HG02763 (cell line): ENCODE data around the gene LRFN3.
"Not testable (repeated sequence)": the region's sequence is repeated elsewhere in the genome, so short reads cannot be mapped to it uniquely, and the experiment has no call there.

Experiments used
- ATAC-seq: cut with Tn5 transposase; IDR thresholded peaks from one replicate; pipeline ENCODE4 v1.9.1; 2021; ENCODE audit warnings: mild to moderate bottlenecking, moderate library complexity; ENCODE audit not compliant: unreplicated experiment

LRFN3 gene

DNA sequence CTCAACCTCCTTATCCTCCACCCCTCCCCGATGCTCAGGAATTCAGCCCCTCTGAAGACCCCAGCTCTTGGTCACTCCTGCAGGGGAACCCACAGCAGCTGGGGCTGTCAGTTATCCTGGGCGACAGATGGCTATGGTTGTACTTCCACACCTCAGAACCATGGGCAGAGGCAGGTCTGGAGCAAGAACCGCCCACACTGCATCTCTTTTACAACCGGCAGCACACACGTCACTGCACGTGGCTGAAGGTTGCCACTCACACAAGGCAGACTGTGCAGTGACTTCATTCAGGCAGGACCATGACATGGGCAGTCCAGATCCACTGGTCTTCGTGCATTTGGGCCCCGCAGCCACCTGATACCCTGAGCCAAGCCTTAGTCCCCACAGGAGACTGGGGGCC is 37.3 kb downstream of the LRFN3 start:
- ATAC-seq = no peak

DNA sequence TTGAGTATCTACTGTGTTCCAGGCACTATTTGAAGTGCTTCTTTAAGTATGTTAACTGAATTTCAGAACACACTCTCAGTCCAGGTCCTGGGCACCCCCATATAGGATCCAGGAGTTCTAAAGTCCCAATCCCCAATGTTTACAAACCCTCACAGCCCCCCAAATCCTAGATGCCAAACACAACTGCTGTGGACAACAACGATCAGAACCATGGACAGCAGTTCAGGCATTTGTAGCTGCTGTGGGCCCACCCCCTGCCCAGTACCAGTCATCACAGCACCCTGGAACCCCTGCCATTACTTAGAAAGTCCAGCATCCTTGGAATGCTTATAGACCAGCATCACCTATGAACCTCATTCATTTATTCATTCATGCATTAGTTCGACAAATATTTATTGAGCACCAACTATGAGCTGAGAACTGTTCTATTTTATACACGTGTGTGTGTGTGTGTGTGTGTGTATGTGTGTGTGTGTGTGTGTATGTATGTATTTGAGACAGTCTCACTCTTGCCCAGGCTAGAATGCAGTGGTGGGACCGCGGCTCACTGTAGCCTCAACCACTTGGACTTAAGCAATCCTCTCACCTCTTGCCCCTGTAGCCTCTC is 39.5 kb downstream of the LRFN3 start:
- ATAC-seq = no peak

DNA sequence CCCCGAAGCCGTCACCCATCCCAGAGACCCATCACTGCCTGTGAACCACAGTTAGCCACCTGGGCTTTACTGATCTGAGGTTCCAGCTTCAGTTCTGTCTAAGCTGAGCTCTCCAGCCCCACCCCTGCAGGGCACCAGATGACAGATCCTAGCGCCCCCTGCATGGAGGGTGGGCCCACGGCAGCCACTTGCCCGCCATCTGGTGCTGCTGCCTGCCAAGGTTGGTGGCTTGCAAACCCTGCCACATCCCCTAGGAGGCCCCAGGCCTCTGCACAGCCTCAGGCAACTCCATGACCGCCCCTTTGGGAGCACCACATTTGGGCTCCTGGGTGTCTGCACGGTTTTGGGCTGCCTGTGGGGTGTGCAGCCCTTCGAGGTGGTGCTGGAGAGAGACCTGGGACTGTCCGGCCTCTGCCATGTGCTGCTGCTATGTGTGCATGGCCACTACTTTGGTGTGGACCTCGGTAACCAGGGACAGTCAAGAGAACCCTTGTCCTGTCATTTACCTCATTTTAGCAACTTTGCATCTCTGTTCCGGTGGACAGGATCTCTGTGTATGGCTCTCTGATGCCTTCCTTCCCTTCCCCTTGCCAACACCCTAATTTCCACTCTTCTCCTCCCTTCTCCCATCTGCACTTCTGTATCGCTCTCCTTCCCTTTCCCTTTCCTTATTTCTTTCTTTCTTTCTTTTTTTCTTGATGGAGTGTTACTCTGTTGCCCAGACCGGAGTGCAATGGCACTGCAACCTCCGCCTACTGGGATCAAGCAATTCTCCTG is 41.5 kb downstream of the LRFN3 start:
- ATAC-seq = no peak

DNA sequence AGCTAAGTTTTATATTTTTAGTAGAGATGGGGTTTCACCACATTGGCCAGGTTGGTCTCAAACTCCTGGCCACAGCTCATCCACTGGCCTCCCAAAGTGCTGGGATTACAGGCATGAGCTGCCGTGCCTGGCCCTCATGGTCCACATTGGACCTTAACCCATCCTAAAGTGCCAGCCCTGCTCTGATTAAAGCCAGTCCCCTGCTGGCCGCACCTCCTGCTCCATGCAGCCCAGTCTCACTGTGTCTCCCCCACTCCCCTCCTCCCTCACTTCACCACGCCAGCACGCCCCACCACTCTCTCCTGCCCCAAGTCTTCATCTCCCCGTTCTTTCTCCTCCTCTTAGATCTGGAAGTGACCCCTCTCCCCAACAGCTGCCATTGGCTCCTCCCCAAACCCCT is 42.1 kb downstream of the LRFN3 start:
- ATAC-seq = no peak

DNA sequence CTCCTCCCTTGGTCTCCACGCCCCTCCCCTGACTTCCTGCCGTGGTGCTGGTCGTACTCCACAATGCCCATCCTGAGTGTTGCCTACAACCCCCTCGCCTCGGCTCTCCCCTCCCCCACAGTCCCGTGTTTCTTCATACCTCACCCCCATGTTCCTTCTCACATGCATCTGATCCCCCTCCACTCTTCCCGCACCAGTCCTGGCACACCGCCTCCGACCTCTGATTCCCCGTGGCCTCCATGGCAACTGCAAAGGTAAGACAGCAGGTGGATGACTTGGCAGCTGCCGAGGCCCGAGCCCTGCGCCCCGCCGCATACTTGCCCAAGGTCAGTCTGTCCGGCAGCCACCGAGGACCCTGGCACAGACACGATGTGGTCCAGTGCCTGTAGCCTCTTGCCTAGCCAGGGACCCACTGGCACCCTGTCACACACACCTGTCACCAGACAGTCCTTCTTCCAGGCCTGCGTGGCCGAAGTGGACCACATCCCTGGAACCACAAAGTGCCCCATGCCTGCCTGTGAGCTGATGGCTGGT is 42.7 kb downstream of the LRFN3 start:
- ATAC-seq = no peak

DNA sequence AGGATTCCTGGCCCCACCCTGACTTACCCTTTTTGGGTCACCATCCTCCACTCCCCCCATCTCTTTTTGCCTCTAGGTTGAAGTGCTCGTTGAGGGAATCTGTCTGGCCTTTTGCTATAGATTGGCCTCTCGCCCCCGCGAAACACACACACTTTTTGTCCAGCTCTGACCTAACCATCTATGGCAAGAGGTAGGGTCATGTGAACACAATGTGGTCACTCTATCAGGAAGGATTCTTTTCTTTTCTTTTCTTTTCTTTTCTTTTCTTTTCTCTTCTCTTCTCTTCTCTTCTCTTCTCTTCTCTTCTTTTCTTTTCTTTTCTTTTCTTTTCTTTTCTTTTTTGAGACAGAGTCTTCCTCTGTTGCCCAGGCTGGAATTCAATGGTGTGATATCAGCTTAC is 44.8 kb downstream of the LRFN3 start:
- ATAC-seq = not testable (repeated sequence)

DNA sequence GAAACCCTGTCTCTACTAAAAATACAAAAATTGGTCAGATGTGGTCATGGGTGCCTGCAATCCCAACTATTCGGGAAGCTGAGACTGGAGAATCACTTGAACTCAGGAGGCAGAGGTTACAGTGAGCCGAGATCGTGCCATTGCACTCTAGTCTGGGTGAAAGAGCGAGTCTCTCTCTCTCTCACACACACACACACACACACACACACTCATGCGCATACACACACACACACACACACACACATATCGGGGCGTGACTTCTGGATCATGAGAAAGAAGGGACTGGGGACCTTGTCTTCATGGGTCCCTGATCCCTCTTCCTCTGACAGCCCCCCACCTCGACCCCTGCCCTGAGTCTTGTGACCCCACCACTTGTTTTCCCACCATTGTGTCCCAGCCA is 47.0 kb downstream of the LRFN3 start:
- ATAC-seq = no peak

DNA sequence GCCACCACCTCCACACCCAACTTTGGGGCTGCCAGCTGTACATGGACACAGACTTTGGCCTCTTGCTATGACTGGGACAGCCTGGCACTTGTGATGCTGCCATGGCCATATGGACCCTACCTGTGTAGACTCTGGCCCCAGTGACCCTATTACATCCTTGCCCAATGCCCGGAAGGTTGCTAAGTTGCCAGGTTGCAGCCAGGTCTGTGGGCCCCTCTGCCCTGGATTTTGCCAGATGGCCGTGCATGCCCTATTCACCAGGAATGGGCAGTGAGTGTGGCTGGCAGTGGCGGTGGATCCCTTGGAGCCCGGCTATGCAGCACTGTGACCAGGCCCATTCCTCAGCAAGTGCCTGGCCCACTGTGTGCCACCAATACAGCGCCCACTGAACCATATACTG is 49.9 kb downstream of the LRFN3 start:
- ATAC-seq = no peak

DNA sequence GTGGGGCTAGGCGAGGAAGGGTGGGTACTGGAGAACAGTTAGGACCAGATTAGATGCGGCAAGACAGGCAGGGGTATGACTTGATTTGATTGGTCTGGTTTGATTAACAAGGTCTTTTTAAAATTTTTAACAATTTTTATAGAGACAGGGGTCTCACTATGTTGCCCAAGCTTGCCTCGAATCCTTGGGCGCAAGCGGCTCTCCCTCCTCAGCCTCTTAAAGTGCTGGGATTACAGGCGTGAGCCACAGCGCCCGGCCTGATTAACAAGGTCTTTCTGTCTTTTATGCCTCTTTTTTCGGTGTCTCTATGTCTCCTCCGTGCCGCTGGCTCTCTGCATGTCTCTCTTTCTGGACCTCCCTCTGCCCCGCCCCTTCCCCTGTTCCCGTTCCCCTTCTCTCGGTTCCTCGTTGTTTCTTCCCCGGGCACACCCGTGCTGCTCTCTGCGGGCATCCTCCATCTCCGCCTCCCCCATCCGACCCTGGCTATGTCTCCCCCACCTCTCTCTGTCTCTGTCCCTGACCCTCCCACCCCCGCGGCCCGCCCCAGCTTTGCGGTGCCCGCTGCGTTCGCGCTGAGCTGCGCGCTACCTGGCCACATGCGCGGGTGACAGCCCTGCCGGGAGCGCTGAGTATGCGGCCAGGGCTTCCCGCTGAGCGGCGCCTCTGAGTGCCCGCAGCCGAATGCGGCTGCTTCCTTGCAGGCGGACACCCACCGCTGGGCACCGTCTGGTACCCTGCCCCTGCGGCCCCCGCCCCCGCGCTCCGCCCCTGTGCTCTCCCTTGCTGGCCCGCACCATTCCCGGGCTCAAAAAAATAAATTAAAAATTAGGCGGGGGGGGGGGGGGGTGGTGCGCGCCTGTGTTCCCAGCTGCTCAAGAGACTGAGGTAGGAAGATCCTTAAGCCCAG is 50.7 kb downstream of the LRFN3 start:
- no peak for ATAC-seq

DNA sequence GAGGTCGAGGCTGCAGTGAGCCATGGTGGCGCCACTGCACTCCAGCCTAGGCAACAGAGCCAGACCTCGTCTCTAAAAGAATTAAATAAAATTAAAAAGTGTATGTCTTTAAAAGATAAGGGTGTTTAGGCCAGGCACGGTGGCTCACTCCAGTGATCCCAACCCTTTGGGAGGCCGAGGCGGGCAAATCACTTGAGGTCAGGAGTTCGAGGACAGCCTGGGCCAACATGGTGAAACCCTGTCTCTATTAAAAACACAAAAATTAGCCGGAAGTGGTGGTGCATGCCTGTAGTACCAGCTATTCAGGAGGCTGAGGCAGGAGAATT is 51.4 kb downstream of the LRFN3 start:
- no peak for ATAC-seq

DNA sequence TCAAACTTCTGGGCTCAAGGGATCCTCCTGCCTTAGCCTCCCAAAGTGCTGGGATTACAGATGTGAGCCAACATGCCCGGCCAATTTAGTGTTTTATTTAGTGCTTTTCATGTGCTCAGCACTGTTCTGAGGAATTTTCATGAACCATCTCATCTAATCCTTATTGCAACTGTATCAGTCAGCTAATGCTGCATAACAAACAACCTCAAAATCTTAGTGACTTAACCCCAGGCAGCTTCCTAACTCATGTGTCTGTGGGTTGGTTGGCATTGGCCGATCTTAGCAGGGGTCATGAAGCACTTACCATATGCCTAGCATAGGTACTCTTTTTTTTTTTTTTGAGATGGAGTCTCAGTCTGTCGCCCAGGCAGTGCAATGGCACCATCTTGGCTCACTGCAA is 52.6 kb downstream of the LRFN3 start:
- ATAC-seq = no peak

DNA sequence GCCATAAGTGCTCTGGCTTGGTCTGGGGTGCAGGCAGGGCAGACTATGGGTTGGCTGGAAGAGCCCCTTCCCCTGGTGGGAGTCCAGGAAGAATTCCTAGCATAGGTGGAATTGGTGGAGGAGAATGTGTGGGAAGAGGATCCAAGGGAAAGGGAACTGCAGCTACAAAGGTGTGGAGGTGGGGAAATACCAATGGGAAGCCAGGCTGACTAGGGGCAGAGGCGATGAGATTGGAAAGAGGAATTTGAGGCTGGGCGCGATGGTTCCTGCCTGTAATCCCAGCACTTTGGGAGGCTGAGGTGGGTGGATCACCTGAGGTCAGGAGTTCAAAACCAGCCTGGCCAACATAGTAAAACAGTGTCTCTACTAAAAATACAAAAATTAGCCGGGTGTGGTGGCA is 54.0 kb downstream of the LRFN3 start:
- ATAC-seq = no peak

DNA sequence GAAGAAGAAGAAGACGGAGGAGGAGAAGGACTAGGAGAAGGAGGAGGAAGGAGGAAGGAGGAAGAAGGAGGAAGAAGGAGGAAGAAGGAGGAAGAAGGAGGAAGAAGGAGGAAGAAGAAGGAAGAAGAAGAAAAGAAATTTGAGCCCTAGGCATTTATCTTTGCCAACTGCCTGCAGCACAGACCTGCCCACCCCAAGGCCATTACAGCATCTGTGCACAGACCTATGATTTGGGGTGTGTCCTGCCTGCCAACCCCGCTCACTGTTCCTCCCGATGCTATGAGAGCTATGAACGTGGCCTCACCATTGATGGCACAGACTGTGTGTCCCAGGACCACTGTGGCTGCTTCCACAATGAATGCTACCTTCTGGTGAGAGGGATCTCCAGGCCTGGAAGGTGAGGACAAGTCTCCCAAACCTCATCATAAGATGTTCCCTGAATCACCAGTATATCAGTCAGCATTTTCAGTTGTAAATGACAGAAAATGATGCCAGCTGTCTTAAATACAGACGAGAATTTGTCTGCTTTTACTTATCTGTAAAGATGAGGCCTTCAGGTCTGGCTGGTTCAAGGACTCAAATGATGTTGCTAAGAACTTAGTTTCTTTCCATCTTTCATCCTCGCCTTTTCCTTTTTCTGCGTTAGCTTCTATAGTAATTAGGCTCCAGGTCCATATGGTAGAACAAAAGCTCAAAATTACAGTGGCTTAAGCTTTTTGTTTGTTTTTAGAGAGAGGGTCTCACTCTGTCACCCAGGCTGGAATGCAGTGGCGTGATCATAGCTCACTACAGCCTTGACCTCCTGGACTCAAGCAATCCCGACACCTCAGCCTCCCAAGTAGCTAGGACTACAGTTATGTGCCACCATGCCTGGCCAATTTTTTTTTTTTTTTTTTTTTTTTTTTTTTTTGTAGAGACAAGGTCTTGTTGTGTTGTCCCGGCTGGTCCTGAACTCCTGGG is 54.9 kb downstream of the LRFN3 start:
- no peak for ATAC-seq

DNA sequence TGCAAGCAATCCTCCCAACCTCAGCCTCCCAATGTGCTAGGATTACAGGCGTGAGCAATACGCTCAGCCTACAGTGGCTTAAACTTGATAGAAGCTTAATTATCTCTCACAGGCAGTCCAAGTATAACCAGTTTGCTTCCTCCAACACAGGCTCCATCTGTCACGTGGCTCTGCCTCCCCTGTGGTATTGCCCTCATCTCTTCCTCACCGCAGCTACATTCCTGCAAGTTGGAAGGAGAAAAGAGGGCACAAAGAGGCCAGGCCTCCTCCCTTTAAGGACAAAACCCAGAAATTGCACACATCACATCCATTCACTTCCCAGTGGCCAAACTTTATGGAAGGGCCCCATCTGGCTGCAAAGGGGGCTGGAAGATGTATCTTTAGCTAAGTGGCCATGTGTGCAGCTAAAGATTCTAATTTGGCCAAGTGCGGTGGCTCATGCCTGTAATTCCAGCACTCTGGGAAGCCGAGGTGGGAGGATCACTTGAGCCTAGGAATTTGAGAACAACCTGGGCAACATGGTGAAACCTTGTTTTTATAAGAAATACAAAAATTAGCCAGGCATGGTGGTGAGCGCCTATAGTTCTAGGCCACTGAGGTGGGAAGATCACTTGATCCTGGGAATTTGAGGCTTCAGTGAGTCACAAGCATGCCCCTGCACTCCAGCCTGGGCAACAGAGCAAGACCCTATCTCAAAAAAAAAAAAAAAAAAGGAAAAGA is 55.7 kb downstream of the LRFN3 start:
- ATAC-seq = no peak

DNA sequence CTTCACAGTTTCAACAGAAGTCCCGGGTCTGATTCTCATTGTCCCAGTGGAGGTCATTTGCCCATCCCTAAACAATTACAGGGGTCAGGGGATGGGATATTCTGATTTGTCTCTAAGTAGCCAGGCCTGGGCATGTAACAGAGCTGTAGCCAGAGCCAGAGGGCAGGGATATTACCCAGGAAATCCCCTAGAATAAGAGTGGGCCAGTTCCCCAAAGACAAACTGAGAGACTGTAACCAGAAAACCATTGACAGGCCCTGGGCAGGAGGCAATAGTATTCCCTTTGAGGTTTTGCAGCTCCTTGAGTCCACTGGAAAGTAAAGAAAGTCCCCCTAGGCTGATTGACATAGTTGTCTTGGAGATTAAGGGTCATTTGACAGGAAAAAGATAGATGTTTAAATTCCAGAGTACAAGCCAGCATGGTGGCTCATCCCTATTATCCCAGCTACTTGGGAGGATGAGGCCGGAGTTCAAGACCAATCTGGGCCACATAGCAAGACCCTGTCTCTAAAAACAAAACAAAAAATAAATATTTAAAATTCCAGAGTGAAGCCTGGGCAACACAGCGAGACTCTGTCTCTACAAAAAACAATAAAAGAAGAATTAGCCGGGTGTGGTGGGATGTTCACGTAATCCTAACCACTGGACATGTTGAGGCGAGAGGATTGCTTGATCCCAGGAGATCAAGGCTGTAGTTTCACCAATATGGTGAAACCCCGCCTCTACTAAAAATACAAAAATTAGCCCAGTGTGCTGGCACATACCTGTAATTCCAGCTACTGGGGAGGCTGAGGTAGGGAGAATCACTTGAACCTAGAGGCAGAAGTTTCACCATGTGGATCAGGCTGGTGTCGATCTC is 57.0 kb downstream of the LRFN3 start:
- no peak for ATAC-seq

DNA sequence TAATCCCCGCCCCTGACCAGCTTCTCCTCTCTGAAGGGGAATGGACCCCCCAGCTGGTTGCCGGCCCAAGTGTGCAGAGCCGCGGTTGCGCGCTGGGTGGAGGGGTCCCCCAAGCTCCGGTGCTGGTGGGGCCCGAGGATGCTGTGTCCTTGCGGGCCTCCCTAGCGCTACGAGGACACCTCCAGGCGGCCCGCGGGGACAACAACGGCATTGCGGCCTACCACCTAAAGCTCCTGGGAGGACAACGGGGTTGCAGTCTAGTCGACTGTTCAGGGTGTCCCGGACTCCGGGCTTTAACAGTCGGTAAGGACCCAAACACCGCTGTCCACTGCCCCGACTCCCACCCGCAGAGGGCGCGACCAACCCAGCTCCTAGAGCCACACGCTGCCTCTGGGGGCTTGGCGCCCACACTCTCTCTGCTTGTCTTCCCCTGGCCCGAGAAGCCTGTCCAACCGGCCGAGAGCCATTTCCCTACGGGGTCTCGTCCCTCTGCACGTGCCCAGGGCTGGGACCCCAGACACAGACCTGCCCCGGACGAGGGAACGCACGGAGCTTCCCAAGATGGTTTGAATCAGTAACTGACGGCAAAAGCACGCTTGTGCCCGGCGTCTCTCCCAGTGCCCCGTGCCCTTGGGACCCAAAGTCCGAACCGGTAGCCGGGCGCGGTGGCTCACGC is 57.9 kb downstream of the LRFN3 start:
- no peak for ATAC-seq
